HG02571 (cell line): ENCODE results near the gene CLEC3B.

ENCODE experiments used
- ATAC-seq: cut with Tn5 transposase; IDR thresholded peaks from one replicate; pipeline ENCODE4 v1.9.1; 2021; ENCODE audit warnings: mild to moderate bottlenecking, moderate library complexity; ENCODE audit not compliant: unreplicated experiment

CLEC3B gene

DNA sequence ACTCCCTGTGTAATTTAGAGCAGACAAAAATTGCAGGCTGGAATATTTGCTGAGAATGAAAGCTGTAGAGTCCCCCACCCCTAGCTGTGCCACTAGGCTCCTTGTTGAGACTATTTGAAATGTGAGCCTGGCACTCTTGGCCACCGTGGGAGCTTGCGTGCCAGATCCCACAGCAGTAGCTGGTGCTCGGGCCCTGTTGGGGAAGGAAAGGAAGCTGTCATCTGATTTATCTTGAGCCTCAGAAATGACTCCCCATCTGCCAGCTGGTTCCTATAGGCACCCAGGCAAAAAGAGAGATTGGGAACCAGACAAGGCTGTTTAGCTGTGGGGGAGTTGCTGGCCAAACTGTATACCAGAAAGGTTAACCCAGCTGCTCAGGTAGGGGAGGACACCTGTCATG, 23.4 kb upstream of the CLEC3B start:
- ATAC-seq, result no peak

DNA sequence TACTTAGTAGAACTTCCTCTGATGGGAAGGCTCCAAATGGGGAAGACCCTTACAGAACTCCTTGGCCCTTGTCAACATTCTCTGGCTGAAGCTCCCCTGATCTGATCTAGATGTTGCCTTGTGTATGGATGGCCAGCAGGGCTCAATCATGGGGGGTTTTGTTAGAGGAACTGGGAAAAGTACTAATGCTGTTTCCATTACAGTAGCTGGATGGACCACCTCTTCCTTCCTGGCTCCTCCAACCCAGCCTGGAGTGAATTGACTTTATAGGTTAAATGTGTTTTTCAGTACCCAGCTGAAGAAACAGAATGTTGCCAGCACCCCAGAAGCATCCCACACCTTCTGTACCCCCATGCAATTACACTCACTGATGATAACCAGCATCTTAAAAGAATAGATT, 22.7 kb upstream of the CLEC3B start:
- no peak for ATAC-seq

DNA sequence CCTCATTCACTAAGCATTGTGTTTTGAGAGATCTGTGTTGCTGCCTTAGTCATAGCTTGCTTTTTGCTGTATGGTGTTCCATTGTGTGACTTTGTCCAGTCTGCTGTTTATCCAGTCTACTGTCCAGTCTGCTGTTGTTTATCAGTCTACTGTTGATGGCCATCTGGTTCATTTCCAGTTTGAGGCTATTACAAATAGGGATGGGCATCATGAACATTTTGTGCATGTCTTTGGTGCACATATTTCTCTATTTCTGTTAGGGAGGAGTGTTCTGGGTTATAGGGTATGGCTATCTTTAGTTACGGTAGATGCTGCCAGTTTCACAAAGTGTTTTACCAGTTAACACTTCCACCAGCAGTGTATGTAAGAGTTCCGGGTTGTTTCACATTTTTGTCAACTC, 22.2 kb upstream of the CLEC3B start:
- ATAC-seq, result no peak

DNA sequence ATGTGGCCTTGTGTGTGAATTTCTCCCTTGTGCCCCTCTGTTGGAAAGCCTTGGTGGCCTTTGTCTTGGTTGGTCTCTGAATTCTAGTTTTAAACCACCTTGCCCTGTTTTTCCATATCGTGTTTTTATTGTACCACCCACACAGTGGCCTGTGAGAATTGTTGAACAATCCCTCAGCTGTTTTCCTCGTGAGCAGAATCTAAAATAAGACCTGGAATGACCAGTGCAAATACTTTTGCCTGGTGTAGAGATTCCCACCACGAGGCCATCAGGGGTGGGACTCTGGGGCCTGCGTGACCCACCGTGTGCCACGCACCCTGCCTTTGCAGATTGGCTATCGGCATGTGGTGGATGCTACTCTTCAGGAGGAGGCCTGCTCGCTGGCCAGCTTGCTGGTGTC, 19.0 kb upstream of the CLEC3B start:
- ATAC-seq, result no peak

DNA sequence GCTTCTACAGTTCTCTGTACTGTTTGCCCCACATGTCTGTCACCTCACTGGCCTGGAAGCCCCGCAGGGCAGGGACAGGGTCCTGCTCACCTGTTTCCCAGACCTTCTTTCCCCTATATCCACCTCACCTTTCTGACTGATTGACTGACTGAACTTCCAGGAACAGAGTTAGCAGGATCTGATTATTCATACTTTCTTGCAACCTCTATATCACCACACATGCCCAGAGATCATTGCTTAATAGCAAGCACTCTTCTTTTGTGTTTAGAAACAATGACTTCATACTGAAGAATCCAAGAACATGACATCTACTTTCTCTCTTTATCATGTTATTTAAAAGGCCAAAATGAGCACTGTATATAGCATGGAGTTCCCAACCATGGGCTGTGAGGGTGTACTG, 18.0 kb upstream of the CLEC3B start:
- ATAC-seq, result no peak

DNA sequence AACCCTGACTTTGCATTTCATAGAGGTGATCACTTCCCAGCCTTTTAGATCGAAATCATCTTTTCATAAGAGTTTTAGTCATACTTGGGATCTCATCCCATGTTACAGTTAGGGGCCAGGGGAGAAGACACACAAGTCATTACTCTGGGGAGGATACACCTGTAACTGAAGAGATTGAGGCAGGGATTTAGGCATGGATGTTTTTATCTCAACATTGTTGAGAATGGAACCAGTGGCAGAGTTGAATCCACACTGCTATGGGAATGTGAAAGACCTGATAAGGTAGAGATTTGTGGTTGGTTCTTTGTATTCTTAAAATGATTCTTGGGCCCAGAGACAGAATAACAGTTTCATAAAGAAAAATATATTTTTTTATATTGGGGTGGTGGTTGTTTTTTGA, 16.2 kb upstream of the CLEC3B start:
- ATAC-seq, result no peak

DNA sequence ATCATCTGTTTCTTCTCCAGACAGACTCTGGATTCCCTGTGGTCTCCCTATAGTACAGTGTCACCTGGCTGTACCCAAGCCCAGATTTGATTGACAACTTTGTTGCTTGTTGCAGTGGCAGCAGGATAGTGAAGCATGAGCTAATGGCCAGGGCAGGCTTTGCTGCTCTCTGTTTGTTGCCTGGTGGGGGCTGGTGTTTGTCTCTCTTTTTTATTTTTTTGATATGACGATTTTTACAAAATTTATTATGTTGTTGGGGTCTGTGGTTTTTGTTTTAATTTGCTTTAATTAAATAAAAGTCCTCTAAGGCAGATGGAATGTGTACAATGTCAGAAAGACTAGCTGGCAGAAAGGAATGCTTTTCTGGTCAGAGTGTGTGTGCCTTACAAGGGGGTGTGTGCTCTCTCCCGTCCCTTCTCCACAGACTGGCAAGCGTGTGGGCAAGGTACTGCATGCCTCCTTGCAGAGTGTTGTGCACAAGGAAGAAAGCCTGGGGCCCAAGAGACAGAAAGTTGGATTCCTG, 15.2 kb upstream of the CLEC3B start:
- ATAC-seq, result no peak

DNA sequence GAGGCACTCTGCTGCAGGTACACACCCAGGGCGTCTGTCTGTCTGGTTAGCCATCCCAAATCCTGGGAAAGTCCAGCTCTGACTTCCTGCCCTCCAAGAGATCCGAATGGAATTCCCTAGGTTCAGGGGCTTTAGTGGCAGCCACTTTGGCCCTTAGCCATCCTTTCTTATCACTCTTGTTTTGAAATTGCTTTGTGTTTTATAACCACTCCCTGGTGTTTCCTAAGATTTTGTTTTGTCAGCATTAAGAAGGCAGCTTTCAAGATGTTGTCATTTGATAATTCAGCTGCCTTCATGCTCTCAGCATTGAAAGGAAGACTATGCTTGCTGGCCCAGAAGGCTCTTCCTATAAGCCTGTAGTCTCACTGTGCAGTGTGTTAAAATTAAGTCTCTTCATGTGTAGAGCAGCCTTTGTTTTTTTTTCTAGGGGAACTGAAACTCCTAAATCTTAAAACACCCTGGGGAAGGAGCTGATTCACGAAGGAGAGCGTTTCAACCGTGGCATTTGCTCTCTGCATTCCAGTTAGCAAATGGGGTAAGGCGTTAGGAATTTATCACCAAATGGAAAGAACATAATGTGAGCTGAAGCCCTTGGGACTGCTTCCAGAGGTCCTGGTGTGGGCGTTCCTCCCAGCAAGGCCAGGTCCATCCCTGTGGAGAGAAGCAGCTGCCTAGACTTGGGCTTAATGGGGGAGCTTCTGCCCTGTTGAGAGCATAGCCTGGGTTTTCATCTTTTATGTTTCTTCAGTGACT, 14.2 kb upstream of the CLEC3B start:
- no peak for ATAC-seq

DNA sequence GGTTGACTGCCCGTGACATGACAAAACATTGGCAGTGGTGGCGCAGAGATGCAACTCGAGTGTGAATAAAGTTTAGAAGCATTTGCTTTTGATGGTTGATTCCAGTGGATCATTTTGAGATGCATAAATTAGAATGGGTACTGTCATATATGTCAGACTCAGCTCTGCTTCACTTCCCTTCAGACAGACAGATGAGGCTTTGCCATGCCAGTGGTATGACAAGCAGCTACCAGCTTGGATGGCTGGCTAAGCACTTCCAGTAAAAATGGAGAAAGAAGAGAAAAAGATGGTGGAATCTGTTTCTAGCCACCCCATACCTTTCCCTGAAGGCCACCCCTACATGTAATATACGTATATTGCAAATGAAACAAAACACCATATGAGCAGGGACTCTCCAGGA, 13.5 kb upstream of the CLEC3B start:
- no peak for ATAC-seq

DNA sequence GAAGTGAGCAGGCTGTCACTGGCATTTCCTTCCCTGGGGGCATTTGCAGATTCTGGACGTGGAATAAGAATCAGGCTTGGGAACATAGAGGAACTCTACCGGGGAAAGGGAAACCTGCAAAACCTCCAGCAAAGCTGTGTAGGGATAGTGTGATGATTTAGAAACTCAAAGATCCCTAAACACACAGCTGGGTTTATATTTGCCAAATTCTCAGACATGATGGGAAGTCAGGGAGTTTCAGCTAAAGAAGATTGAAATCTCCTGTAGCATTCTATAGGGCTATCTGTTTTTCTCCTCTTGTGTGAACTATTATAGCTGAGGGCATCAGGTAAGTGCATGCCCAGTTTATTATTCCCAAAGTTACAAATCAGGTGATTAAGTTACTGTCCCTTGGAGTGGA, 9.2 kb upstream of the CLEC3B start:
- ATAC-seq, result no peak

DNA sequence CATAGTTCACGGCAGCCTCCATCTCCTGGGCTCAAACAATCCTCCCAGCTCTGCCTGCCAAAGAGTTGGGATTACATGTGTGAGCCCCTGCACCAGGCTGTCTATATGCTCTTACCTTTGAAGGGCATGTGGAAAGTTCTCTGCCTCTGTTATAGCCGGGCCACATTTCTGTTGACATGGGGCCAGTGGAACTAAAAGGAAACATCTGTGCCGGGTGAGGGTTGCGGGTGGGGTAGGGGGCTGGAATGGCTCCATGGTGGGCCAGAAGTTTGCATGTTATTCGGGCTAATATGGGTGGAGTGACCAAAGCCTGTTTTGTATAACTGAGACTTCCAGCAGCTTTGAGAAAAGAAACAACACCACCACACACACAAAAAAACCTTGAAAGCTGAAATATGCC, 8.3 kb upstream of the CLEC3B start:
- no peak for ATAC-seq

DNA sequence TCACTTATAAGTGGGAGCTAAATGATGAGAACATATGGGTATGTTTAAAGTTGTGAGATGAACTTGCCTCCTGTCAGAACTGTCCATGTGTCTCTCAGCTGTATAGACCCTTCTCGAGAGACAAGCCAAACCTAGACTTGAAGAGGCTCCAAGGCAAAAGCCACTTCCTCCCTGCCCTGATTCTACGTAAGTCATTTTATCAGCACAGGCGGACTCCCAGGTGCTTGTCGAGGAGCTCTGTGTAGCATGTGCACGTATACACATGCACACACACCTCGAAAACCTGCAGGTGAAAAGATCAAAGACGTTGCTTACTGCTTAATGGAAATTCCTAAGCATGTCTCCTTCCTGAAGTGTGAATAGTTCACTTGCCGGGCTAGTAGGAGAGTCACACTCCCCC, 5.6 kb upstream of the CLEC3B start:
- no peak for ATAC-seq

DNA sequence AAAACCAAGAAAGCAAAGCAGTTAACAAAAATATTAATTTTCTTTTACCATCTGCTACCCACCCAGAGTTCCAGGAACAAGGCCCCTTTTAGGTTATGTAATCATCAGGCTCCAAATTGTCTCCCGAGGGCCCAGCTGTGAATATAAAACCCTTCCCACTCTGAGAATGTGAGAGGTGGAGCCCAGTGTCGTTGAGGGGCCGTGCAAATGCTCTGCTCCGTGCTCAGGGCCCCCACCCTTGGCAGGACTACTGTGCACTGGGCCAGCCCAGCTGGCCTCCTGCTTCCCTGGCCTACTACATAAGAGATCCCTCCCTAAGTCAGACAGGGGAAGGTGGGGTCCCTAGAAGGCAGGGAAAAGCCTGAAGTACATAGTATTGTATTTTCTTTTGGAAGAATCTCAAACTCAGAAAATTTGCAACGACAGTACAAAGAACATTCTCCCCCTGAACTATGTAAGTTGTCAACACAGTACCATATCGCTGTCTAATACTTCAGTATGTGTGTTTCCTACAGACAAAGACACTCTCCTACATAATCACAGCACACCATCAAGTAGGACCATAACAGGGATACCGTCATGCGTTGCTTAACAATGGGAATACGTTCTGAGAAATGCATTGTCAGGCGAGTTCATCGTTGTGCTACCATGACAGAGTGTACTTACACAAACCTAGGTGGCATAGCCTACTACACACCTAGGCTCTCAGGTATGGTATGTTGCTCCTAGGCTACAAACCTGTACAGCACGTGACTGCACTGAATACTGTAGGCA, 4.4 kb upstream of the CLEC3B start:
- ATAC-seq, result no peak

DNA sequence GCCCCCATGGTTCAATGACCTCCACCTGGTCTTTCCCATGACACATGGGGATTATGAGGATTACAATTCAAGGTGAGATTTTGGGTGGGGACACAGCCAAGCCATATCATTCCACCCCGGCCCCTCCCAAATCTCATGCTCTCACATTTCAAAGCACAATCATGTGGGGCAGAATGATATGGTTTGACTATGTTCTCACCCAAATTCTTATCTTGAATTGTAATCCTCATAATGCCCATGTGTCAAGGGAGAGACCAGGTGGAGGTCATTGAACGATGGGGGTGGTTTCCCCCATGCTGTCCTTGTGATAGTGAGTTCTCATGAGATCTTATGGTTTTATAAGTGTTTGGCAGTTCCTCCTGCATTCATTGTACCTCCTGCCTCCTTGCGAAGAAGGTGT, 2.4 kb upstream of the CLEC3B start:
- ATAC-seq, result no peak

DNA sequence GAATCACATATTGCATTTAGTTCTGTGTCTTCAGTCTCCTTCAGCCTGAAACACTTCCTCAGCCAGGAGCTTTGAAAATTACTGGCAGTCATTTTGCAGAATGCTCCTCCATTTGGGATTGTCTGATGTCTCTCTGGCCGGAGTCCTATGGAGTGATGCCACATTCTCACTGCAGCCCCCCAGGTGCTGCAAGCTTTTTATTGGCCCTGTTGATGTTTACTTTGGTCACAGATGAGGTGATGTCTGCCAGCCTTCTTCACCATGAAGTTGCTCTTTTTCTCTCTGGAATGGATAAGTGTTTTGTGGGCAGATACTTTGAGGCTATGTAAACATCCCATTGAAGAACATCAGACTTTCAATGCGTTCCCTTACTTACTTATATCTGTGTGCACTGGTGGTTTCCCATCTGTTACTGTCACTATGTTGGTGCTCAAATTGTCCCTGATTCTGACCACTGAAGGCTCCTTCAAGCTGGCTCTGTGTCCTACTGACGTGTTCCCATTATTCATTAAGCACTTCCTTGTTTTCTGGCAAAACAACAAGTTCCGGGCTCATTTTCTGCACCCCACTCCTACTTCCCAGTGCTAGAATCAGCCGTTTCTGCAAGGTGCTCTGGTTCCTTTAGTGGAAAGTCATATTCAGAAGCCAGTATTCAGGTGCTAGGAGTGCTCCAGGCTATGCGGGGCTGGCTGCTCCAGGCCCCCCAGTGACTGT, 1.4 kb upstream of the CLEC3B start:
- no peak for ATAC-seq

DNA sequence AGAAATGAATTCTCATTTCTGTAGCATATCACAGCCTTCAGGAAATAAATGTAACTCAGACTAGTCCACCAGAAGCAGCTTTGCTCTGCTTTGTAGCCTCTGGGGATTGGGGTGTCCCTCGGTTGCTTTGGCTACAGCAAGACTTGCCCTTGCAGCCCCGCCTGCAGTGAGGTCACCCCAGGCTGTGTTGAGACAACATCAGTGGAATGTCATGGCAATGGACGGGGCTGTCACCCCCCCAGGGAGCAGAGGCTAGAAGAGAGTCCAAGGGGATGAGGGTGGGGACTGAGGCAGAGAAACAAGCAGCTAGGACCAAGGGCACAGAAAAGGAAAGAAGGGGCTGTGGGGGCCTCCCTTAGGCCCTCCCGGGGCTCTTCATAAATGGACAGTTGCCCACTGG, 854 bp downstream of the CLEC3B start:
- ATAC-seq, result no peak

DNA sequence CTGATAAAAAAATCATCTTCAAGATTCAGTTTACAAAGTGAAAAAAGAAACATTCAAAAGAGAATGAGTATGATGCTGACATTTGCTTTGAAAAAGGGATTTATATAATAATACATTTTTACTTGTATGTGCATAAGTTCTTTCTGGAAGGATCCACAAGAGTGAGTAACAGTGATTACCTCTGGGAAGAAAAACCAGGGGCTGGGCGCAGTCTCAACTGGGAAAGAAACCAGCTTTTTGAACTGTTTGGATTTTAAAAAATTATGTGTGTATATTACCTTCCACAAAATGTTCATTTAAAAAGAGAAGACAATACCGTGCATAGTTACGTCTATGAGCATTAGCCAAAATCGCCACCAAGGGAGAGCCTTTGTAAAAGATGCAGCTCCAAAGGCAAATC, 1.3 kb downstream of the CLEC3B start:
- ATAC-seq, result no peak

DNA sequence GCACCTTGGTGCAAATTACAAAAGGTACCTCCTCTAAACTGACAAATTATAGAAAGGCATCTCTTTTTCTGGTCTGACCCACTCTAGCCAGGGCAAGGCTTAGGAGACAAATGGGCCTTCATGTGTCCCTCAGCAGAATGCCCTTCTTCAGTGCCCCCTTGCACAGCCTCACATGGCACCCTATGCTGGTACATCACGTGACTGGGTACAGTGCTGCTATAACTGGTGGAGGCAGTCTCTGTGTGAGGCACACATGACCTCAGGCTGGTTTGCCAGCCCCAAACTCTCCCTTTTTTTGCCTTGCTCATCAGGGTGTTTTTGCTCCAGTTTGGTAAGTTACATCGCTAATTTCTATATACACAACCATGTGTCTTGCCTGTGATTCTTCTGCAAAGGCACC, 3.1 kb downstream of the CLEC3B start:
- ATAC-seq, result no peak

DNA sequence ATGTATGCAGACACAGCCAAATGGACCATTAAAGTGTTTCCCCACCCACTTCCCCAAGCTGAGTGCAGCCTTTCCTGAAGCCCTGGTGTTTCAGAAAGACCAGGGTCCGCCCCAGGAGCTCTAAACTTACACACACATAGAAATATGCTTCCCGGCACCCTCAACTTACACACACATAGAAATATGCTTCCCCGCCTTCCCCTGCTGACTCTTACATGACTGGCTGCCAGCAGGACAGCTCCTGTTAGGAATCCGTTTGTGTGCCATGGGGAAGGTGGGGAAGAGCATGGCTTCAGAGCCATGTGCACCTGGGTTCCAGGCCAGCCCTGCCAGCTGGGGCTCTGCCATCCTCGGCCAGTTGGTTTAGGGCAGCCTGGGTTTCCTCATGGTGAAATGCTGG, 3.6 kb downstream of the CLEC3B start:
- no peak for ATAC-seq

DNA sequence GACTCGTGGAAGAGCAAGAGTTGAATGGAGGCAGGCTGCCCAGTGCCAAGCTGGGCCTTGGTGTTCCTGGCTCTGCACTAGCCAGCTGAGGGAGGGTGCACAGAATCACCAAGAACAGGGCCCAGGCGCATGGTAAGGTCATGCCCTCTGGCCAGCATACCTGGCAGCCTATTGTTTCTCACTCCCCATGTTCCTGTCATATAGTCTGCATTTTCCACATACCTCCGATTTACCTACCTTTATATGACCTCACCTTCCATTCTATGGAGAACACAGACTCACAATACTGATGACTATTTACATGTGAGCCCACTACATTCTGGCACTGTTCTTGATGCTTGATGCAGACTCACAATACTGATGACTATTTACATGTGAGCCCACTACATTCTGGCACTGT, 5.4 kb downstream of the CLEC3B start:
- no peak for ATAC-seq

DNA sequence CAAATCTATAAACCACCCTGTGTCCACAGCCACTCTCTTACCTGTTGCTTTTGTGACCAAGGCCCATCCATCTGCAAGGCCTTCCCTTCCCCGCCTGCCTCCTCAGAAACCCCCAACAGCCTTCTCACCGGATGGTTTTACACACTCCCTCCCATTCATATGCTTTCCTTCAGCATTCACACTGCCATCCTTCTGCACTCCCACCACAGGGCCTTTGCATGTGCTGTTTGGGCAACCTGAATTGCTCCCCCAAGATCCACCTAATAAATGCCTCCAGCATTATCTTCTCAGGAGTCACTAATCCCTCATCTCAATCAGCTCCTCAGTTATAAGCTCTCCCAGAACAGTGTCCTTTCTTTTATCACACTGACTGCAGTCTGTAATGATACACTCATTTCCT, 6.0 kb downstream of the CLEC3B start:
- no peak for ATAC-seq

DNA sequence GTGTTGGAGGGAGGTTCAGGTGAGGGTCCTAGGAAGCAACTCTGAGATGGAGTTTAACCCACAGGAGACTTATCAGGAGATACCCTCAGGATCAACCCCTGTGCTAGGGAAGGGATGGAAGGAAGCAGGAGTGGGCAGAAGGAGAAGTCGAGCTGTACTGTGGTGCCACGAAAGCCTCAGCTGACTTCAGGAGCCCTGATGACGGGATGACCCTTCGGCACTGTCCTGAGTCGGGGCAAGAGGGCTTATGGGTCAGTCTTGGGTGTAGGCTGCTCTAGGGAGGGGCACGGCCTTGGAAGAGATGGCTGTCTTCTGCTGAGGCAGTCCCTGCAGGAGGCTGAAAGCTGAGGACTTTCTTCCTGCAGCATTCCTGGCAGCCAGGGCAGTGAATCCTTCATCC, 7.7 kb downstream of the CLEC3B start:
- ATAC-seq, result no peak
